ENCODE measurements around the gene RTL10.

GRCh38 chr22:19819208-19819910 is 35.3 kb downstream of the RTL10 start:
- TF ChIP-seq ZNF777 (tag by site-specific recombination; IDR thresholded peaks at IDR 0.05; ENCODE audit: borderline replicate concordance) (no peak), CTCF (tag by site-specific recombination; IDR thresholded peaks at IDR 0.05) (no peak), ZNF133 (tag by site-specific recombination; IDR thresholded peaks at IDR 0.05) (no peak), MYNN (tag by site-specific recombination; IDR thresholded peaks at IDR 0.05; ENCODE audit: borderline replicate concordance) (no peak)
